ENCODE data around the gene MCRIP1.

MCRIP1 gene

GRCh38 chr17:81813371-81813684 is 19.8 kb downstream of the MCRIP1 start:
- no peak for TF ChIP-seq GATA1 (IDR thresholded peaks at IDR 0.05; ENCODE audit: low read depth, low read length)
- TF ChIP-seq POLR2A (IDR thresholded peaks at IDR 0.05; ENCODE audit: low read length) = no peak
- DNase-seq = no peak

GRCh38 chr17:81812571-81813370 is 20.3 kb downstream of the MCRIP1 start:
- no peak for DNase-seq
- TF ChIP-seq POLR2A (IDR thresholded peaks at IDR 0.05; ENCODE audit: low read length) = no peak
- no peak for TF ChIP-seq GATA1 (IDR thresholded peaks at IDR 0.05; ENCODE audit: low read depth, low read length)

- TF ChIP-seq POLR2A (IDR thresholded peaks at IDR 0.05; ENCODE audit: low read length) = no peak
- no peak for TF ChIP-seq GATA1 (IDR thresholded peaks at IDR 0.05; ENCODE audit: low read depth, low read length)
- no peak for DNase-seq
Observed at GRCh38 chr17:81811705-81812570, 21.2 kb downstream of the MCRIP1 start.

GRCh38 chr17:81810892-81811704 is 22.0 kb downstream of the MCRIP1 start:
- no peak for DNase-seq
- no peak for TF ChIP-seq GATA1 (IDR thresholded peaks at IDR 0.05; ENCODE audit: low read depth, low read length)
- no peak for TF ChIP-seq POLR2A (IDR thresholded peaks at IDR 0.05; ENCODE audit: low read length)

- no peak for DNase-seq
- TF ChIP-seq GATA1 (IDR thresholded peaks at IDR 0.05; ENCODE audit: low read depth, low read length) (no peak), POLR2A (IDR thresholded peaks at IDR 0.05; ENCODE audit: low read length) (no peak)
Observed at GRCh38 chr17:81810476-81810875, 22.6 kb downstream of the MCRIP1 start.

- no peak for DNase-seq
Observed at GRCh38 chr17:81809556-81809998, 23.5 kb downstream of the MCRIP1 start.

GRCh38 chr17:81808778-81809555 is 24.1 kb downstream of the MCRIP1 start:
- TF ChIP-seq POLR2A (IDR thresholded peaks at IDR 0.05; ENCODE audit: low read length) (no peak), GATA1 (IDR thresholded peaks at IDR 0.05; ENCODE audit: low read depth, low read length) (no peak)
- peak in 1 of 2 experiments; percentile 35 for DNase-seq

More at GRCh38 chr17:81809556-81809998, 23.5 kb downstream of the MCRIP1 start:
- no peak for TF ChIP-seq POLR2A (IDR thresholded peaks at IDR 0.05; ENCODE audit: low read length)
- TF ChIP-seq GATA1 (IDR thresholded peaks at IDR 0.05; ENCODE audit: low read depth, low read length) = no peak

GRCh38 chr17:81807839-81808238 is 25.3 kb downstream of the MCRIP1 start:
- no peak for TF ChIP-seq POLR2A (IDR thresholded peaks at IDR 0.05; ENCODE audit: low read length)
- no peak for TF ChIP-seq GATA1 (IDR thresholded peaks at IDR 0.05; ENCODE audit: low read depth, low read length)
- DNase-seq = no peak

GRCh38 chr17:81807210-81807719 is 25.8 kb downstream of the MCRIP1 start:
- no peak for DNase-seq
- TF ChIP-seq GATA1 (IDR thresholded peaks at IDR 0.05; ENCODE audit: low read depth, low read length) (no peak), POLR2A (IDR thresholded peaks at IDR 0.05; ENCODE audit: low read length) (no peak)

GRCh38 chr17:81806461-81807209 is 26.5 kb downstream of the MCRIP1 start:
- peak in 1 of 2 experiments; percentile 44 for DNase-seq
- TF ChIP-seq POLR2A (IDR thresholded peaks at IDR 0.05; ENCODE audit: low read length) = no peak
- no peak for TF ChIP-seq GATA1 (IDR thresholded peaks at IDR 0.05; ENCODE audit: low read depth, low read length)

- no peak for TF ChIP-seq POLR2A (IDR thresholded peaks at IDR 0.05; ENCODE audit: low read length)
- no peak for TF ChIP-seq GATA1 (IDR thresholded peaks at IDR 0.05; ENCODE audit: low read depth, low read length)
- DNase-seq = no peak
Observed at GRCh38 chr17:81805707-81806460, 27.2 kb downstream of the MCRIP1 start.
